ENCODE results near the gene CD47. TPM values are rescaled to one million over a fixed set of nuclear protein-coding genes. Genes with fewer than 3 reads are reported as not detected.
A peak's percentile ranks its signal among the peaks of the same experiment; 100 is the strongest.

Gene CD47
- total and polyA plus RNA-seq, 2 of the 13 experiments (the other 11 are each of a cell fraction or from before 2014, with no cell fraction given): 3.3 to 6.5 TPM

DNA sequence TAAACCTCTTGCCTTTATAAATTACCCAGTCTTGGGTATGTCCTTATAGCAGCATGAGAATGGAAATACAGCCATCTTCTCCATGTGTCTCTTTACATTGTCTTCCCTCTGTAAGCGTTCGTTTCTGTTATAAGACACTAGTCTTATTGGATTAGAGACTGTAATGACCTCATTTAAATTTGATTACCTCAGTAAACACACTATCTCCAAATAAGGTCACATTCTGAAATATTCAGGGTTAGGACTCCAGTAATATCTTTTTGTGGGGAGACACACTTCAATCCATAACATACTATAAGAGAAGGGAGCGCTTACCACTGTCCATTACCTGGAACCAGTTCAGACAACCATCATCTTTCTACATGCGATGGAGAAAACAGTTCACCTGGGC, 34.3 kb upstream of the CD47 start:
- Histone ChIP-seq H3K9ac (ENCODE audit: insufficient read depth, low read depth, low read length) (no peak overlapping the region), H3K9me3 (ENCODE audit: low read length) (no peaks in the 10 kb centered on the region), H3K4me3 (replicated peaks in 1 of 3; ENCODE audit: insufficient read depth in 1 of 3, low read depth in 2 of 3, low read length in 3 of 3) (no peak overlapping the region), H3K79me2 (ENCODE audit: insufficient read depth, low read length) (no peaks in the 10 kb centered on the region), H2AFZ (ENCODE audit: low read length) (no peak overlapping the region), H3K36me3 (replicated peaks in 1 of 2; ENCODE audit: control insufficient read depth in 1 of 2, insufficient read depth in 2 of 2, low read length in 2 of 2) (no peaks in the 10 kb centered on the region), H3K27ac (ENCODE audit: extremely low read length, insufficient read depth, low read length) (no peak overlapping the region), H4K20me1 (ENCODE audit: insufficient read depth, low read length) (no peaks in the 10 kb centered on the region), H3K4me2 (ENCODE audit: low read depth, low read length) (no peak overlapping the region), H3K27me3 (ENCODE audit: control insufficient read depth in 1 of 2, insufficient read depth in 2 of 2, low read length in 2 of 2) (no peaks in the 10 kb centered on the region; a peak in 3 of 5 replicates), H3K4me1 (ENCODE audit: insufficient read depth, low read length) (no peaks in the 10 kb centered on the region)
- no TSS peak for BruUV-seq (replicated peaks)
- ChIA-PET POLR2A (no interaction called here), CTCF (ENCODE audit: low intra/inter-chr PET ratio, low total read pairs) (no interaction called here)
- intact Hi-C loops (cut with micrococcal nuclease; ENCODE audit: unreplicated experiment) (no loop called here), in situ Hi-C loops (cut with HindIII; ENCODE audit: extremely low pct_ligation_motif_present, low pct_unique_long_range_greater_than_20kb) (no loop called here)
- WGBS (ENCODE audit: low lambda C conversion rate): 57% methylated on average over 4 of the region's 4 CpGs
- DNase-seq (ENCODE audit: low spot score) (no peak), ATAC-seq (no peak), FAIRE-seq (no peak)
- TF ChIP-seq ZNF230 (CRISPR knock-in tag; IDR thresholded peaks at IDR 0.05) (no peak), ATF7 (IDR thresholded peaks at IDR 0.05) (0 out of 2 replicates have a peak, but pooled peaks have one; percentile 10), ATF7 (CRISPR knock-in tag; IDR thresholded peaks at IDR 0.05) (no peak)

DNA sequence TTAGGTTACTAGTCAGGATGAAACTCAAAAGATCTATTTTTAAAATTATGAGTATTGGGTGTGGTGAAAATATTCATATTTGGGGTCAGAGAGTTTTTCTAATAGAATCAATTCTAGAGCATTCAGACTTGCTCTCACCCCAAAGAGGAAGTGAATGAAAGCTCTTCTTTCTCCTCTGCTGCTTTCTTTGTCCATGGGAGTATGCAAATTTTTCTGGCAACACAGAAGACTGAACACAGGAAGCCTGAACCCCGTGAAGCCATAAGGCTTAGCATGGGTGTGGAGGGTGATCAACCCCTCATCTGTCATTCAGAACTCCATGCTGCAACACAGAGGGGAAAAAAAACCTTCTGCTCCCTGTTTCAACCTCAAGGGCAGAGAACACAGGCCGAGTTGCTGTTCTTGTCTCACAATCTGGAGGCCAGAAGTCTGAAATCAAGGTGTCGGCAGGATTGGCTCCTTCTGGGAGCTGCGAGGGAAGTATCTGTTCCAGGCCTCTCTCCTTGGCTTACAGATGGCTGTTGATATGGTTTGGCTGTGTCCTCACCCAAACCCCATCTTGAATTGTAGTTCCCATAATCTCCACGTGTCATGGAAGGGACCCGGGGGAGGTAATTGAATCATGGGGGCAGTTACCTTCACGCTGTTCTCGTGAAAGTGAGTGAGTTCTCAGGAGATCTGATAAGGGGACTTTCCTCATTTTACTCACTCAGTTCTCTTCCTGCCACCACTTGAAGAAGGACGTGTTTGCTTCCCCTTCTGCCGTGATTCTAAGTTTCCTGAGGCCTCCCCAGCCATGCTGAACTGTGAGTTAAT, 33.7 kb upstream of the CD47 start:
- BruUV-seq (replicated peaks): no TSS peak
- ChIA-PET CTCF (ENCODE audit: low intra/inter-chr PET ratio, low total read pairs) (no interaction called here), POLR2A (no interaction called here)
- in situ Hi-C loops (cut with HindIII; ENCODE audit: extremely low pct_ligation_motif_present, low pct_unique_long_range_greater_than_20kb) (no loop called here), intact Hi-C loops (cut with micrococcal nuclease; ENCODE audit: unreplicated experiment) (no loop called here)
- Histone ChIP-seq H3K9me3 (ENCODE audit: low read length) (no peaks in the 10 kb centered on the region), H4K20me1 (ENCODE audit: insufficient read depth, low read length) (no peaks in the 10 kb centered on the region), H3K4me3 (replicated peaks in 1 of 3; ENCODE audit: insufficient read depth in 1 of 3, low read depth in 2 of 3, low read length in 3 of 3) (no peak overlapping the region), H2AFZ (ENCODE audit: low read length) (no peak overlapping the region), H3K27ac (ENCODE audit: extremely low read length, insufficient read depth, low read length) (no peak overlapping the region), H3K27me3 (ENCODE audit: control insufficient read depth in 1 of 2, insufficient read depth in 2 of 2, low read length in 2 of 2) (no peaks in the 10 kb centered on the region; a peak in 3 of 5 replicates), H3K4me1 (ENCODE audit: insufficient read depth, low read length) (no peaks in the 10 kb centered on the region), H3K36me3 (replicated peaks in 1 of 2; ENCODE audit: control insufficient read depth in 1 of 2, insufficient read depth in 2 of 2, low read length in 2 of 2) (no peaks in the 10 kb centered on the region), H3K79me2 (ENCODE audit: insufficient read depth, low read length) (no peaks in the 10 kb centered on the region), H3K4me2 (ENCODE audit: low read depth, low read length) (no peak overlapping the region), H3K9ac (ENCODE audit: insufficient read depth, low read depth, low read length) (no peak overlapping the region)
- ATAC-seq: no peak
- 3% methylated on average over 4 of the region's 10 CpGs for whole genome bisulfite sequencing (ENCODE audit: low lambda C conversion rate)
- TF ChIP-seq HMGA1 (CRISPR knock-in tag; conservative IDR thresholded peaks at IDR 0.05) (no peak), MAFF (IDR thresholded peaks at IDR 0.05; ENCODE audit: low read depth, low read length) (no peak), MTA1 (CRISPR knock-in tag; IDR thresholded peaks at IDR 0.05; ENCODE audit: borderline replicate concordance) (no peak)
- TF ChIP-seq, protein P1, sequence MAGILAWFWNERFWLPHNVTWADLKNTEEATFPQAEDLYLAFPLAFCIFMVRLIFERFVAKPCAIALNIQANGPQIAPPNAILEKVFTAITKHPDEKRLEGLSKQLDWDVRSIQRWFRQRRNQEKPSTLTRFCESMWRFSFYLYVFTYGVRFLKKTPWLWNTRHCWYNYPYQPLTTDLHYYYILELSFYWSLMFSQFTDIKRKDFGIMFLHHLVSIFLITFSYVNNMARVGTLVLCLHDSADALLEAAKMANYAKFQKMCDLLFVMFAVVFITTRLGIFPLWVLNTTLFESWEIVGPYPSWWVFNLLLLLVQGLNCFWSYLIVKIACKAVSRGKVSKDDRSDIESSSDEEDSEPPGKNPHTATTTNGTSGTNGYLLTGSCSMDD (CRISPR knock-in tag; IDR thresholded peaks at IDR 0.05): no peak
- TF ChIP-seq, protein P2, sequence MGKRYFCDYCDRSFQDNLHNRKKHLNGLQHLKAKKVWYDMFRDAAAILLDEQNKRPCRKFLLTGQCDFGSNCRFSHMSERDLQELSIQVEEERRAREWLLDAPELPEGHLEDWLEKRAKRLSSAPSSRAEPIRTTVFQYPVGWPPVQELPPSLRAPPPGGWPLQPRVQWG (CRISPR knock-in tag; IDR thresholded peaks at IDR 0.05; ENCODE audit: borderline replicate concordance, low read depth): no peak
- no peak for DNase-seq (ENCODE audit: low spot score)
- no peak for FAIRE-seq
